NCI-H748 treated with DMSO at 0.1 percent for 48 hours (cell line): ENCODE measurements around the gene ACTL7A.
A peak's percentile ranks its signal among the peaks of the same experiment; 100 is the strongest.
"Not testable (repeated sequence)": the region's sequence is repeated elsewhere in the genome, so short reads cannot be mapped to it uniquely, and the experiment has no call there.

Experiments
- DNase-seq: peaks from one replicate; lab custom pipeline; 2025; lab: John Stamatoyannopoulos, UW

The ACTL7A gene, protein sequence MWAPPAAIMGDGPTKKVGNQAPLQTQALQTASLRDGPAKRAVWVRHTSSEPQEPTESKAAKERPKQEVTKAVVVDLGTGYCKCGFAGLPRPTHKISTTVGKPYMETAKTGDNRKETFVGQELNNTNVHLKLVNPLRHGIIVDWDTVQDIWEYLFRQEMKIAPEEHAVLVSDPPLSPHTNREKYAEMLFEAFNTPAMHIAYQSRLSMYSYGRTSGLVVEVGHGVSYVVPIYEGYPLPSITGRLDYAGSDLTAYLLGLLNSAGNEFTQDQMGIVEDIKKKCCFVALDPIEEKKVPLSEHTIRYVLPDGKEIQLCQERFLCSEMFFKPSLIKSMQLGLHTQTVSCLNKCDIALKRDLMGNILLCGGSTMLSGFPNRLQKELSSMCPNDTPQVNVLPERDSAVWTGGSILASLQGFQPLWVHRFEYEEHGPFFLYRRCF

DNA sequence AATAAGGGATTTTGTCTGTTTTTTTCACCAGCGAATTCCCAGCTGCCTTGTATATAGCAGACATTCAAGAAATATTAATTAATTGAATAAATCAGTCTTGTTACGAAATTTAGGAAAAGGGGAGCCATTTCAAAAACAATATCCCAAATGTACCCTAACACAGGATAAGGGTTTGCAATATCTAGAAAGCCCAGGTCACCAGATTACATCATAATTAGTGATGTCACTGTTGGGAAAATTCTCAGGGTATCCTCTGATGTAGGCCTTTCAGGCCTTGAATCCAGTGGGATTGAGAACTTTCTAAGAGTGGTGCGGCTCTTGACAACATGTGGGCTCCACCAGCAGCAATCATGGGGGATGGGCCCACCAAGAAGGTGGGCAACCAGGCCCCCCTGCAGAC is at the start of gene ACTL7A:
ACTL7A (plus strand) TSS at position 270 of the 400 bp plus-strand sequence; CDS start at position 327, 57 bp downstream.
- DNase-seq = no peak

DNA sequence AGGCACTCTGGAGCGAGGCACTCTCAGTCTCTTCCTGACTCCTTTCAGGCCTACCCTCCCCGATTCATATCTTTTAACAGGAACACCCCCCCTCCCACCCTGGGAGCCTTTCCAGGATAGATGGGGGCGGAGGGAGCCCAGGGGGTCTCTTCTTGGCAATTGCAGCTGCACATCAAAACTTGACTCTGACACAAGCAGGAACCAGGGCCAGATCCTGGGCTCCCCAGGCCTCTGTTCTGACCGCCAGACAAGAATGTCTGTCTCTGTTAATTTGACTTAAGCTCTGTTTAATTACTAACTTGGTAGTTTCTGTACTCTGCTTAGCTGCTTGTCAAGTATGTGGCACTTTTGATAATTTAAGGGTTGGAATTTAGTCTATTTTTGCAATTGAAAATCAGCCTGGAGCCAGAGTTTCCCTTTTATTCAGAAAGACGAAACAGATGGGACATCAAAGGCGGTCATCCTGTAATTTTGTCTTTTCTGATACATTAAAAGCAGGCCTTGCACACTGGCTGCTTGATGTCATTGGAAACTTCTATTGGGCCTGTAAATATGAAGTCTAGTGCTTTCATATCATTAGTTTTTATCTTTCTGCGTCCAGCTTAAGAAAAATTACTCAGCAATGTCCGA is 49.6 kb upstream of the ACTL7A start:
- peak; percentile 82 for DNase-seq

DNA sequence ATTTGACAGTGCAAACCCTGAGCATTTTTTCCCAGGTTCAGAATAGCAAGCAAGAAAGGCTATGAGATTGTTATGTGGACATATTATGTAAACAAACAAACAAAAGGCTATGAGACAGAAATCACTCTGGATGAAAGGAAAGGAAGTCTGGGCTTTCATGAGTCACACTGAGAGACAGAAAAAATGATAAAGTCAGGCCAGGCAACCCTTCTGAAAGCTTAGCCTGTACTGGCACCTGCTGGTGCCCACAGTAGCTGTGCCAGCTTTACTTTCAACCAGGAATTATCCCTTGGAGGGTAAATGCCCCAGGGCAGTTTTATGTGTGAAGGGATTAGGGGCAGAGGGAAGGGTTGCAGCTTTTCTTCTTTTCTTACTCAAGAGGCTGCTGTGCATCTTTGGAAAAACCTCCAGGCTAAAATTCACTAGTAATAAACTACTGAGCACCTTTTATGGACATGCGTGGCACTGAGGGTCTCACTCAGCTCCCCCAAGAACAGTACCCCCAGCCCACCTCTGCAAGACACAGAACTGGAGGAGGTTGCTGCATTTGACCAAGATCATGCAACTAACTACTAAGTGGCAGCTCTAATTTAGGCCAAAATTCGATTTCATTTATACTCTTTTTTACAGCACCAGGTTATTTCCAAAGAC is 48.0 kb upstream of the ACTL7A start:
- peak; percentile 35 for DNase-seq

DNA sequence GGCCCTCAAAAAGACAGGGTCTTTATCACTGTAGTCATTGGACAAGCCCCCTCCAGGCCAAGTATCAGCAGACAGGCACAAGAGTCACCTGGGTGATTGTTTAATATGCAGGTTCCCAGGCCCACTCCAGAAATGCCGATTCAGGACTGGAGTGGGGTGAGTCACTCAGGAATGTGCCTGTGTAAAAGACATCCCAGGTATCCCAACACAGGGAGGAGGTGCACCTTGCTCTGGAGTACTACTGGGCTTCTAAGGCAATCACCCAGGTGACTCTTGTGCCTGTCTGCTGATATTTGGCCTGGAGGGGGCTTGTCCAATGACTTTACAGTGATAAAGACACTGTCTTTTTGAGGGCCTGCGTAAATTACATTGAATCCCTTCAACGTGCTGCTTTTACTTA is 46.9 kb upstream of the ACTL7A start:
- DNase-seq = no peak

DNA sequence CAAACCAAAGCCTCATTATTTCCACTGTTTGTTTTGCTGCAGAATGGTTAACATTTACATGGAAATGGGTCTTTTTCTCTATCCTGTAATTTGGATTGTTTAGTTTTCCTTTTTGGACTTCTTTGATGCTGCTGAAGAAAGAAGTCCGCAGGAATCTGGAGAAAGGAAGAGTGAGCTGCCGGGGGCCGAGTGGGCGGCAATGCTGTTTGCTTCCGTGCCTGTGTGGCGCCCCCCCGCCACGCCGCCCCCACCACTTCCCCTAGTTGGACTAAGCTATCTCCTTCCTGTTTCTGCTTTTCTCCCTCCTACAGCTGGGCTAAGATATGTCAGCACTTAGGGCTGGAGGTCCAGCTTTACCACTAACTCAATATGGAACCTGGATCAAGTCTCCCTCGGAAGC is 46.0 kb upstream of the ACTL7A start:
- no peak for DNase-seq

DNA sequence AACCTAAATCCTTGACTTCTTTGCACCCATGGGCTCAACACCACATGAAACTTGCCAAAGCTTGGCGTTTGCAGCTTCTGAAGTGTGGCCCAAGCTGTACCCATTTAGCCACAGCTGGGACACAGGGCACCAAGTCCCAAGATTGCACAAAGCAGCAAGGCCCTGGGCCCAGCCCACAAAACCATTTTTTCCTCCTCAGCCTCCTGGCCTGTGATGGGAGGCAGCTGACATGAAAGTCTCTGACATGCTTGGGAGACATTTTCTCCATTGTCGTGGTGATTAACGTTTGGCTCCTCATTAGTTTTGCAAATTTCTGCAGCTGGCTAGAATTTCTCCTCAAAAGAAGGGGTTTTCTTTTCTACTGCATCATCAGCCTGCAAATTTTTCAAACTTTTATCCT is 38.2 kb upstream of the ACTL7A start:
- no peak for DNase-seq

DNA sequence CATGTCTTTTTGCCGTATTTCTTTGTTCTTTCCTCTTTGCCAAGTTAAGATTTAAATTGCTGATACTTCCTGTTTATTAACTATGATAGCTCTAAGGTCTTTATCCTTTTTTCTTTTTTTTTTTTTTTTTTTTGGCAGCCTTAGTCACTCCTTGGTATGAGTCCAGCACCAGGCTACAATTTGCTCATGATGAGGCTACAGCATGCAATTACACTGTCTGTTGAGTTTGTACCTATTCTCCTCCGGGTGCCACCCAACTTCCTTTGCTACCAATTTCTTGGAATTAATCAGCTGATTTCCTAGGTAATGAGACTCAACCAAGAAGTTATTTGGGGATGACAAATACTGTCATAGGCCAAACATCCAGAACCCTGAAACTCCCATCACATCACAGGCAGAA is 31.8 kb upstream of the ACTL7A start:
- DNase-seq = no peak

DNA sequence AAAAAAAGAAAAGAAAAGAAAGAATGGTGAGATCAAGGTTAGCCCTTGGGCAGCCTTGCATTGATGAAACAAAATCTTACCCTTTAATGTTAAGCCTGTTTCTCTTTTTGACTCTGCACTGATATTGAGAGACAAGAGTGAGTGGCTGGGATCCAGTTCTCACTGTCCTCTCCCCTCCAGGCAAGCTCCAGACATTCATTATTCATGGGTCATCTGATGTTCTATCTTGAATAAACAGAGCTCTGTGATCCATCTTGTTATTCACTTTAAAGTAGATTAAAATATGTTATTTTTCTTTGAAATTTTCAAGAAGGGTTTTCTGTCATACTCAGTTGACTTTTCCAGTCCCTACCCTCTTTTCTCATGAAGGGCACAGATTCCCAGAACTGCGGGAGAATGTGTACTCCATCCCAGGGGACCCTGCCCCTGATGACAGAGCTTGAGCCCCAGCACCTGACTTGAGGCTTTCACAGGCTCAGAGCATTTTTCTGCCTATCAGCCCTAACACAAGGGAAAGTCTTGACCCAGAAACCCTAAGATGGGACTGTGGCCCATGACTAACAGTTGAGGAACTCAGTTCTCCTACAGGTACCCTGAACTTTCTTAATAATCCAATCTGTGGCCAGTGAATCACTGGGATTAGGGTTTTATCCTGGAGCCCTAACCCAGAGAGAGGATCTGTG is 30.4 kb upstream of the ACTL7A start:
- DNase-seq = no peak

DNA sequence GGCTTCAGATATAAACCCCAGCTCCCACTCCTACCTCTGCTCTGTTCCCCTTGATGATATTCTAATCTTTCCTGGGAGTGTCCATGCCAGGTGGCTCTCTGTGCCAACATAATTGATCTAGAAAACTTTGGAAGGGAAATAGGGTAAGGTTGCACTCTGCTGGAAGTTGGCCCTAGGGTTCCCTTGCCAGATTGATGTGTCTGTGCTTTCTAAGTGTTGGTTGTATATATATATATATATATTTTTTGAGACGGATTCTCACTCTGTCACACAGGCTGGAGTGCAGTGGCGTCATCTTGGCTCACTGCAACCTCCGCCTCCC is 29.9 kb upstream of the ACTL7A start:
- no peak for DNase-seq

DNA sequence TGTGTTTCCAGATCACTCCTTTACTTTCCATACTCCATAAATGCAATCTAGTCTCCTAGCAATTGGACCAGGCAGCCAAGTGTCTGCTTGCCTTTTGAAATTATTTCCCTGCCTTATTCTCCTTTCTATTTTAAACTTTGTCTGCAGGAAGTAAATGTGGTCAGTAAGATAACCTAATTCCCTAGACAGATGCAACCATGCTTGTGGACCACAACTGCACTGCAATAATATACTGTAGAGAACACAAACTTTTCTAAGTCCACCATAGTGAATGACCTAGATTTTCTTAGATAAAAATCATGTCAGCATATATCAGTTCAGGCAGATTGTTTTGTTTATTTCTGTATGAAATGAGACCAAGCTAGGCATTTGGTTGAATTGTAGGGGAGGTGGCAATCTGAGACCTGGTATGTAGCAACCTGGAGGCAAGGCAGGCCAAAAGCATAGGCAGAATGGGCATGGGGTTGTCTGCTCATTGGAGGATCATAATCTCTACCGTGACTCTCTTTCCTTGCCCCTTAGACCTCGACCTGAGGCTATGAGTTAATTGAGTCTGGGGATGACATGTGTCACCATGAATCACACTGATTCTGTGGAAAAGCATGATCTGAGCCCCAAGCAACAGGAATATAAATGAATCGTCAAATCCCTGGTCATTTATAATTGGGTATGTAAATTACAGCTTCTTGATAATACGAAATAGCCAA is 27.0 kb upstream of the ACTL7A start:
- no peak for DNase-seq

DNA sequence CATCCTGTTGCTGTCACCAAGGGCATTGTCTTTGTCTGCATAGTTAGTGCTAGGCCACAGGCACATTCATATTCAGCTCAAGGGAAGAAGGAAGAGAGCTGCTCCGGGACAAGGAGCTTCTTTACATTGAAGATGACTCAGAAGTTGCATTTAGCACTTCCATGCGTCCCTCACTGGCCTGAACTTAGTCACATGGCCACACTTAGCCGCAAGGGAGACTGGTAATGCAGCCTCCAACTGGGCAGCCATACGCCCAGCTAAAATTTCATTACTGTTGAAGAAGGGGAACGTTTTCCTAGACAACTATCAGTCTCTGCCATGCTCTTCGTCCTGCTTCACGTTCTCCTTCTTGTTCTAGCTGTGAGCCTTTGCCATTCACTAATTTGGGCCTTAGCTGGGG is 26.2 kb upstream of the ACTL7A start:
- DNase-seq = no peak

DNA sequence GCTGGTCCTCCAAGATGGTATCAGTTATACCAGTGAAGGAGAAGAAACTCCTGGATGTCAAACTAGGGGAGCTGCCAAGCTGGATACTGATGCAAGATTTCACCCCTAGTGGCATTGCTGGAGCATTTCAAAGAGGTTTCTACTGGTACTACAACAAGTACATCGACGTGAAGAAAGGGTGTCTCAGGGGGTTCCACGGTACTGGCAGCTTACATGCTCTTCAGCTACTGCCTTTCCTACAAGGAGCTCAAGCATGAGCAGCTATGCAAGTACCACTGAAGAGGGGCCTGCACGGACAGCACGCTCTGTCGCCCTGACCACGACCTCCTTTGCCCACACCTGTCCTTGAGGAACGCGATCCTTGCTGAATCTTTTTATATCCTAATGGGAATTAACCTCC is 25.7 kb upstream of the ACTL7A start:
- DNase-seq = no peak

DNA sequence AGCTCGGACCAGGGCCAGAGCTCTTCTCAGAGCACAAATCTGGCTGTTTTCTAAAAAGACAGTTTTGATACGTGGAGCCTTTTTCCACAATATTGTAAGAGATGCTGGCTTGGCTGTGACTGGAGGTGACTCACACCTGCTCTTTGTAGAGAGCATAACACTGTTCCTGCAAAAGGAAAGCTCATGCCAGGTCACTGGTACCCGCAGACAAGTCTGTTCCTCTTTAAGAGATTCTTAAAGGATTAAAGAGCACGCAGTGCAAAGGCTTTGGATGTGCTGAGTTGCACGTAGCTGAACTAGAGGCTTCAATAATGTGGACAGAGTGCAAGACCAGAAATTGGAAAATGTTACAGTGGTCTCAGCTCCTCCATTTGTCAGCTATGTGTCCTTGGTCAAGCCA is 25.3 kb upstream of the ACTL7A start:
- no peak for DNase-seq

DNA sequence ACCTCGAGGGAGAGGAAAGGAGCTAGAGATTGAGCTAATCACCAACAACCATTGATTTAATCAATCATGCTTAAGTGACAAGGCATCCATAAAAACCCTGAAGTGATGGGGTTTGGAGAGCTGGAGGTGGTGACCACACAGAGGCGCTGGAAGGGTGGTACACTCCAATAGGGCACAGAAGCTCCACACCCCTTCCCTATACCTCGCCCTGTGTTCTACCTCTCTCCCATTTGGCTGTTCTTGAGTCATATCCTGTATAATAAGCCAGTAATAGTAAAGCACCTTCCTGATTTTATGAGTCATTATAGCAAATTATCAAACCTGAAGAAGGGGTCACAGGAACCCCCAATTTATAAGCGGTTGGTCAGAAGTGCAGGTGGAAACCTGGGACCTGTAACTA is 24.5 kb upstream of the ACTL7A start:
- DNase-seq = no peak

DNA sequence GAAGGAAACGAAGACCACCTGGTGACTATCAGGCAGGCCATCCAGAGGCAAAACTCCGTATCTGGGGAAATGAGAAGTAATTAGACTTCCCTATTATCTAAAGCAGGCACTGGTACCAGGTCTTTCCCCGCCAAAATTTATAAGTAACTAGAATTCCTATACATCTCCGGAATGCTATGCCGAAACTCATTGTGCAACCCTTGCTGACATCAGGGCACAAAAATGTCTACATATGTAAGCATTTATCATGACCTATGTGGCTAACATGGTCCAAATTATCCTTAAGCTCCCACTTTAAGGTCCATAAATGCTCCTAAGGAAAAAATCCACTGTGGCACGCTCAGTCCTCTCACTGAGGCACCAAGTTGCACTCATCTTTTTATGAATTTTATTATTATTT is 24.0 kb upstream of the ACTL7A start:
- no peak for DNase-seq

DNA sequence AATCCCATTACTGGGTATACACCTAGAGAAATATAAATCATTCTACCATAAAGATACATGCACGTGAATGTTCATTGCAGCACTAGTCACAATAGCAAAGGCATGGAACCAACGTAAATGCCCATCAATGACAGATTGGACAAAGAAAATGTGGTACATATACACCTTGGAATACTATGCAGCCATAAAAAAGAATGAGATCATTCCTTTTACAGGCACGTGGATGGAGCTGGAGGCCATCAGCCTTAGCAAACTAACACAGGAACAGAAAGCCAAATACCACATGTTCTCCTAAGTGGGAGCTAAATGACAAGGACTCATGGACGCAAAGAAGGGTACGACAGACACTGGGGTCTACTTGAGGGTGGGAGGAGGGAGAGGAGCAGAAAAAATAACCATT is 22.5 kb upstream of the ACTL7A start:
- not testable (repeated sequence) for DNase-seq

DNA sequence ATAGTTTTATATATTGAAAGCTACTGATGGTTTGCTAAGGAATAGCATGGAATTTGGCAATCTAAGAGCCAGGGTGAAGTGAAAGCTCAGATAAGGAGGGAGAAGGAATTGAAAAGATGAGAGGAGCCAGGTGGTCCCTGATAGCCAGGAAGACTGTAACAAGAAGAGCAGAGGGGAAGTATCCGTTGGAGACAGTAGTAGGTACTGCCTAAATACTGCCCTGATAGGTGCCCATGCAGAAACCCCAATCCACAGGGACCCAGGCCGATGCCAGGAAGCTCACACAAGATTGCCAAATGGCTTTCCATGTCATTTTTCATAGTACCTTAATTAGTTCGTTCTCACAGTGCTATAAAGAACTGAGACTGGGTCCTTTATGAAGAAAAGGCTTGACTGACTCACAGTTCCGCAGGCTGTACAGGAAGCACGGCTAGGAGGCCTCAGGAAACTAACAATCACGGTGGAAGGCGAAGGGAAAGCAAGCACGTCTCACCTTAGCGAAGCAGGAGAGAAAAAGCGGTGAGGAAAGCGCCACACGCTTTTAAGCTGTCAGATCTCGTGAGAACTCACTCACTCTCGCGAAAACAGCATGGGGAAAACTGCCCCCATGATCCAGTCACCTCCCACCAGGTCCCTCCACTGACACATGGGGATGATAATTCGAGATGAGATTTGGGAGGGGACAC is 19.3 kb upstream of the ACTL7A start:
- no peak for DNase-seq

DNA sequence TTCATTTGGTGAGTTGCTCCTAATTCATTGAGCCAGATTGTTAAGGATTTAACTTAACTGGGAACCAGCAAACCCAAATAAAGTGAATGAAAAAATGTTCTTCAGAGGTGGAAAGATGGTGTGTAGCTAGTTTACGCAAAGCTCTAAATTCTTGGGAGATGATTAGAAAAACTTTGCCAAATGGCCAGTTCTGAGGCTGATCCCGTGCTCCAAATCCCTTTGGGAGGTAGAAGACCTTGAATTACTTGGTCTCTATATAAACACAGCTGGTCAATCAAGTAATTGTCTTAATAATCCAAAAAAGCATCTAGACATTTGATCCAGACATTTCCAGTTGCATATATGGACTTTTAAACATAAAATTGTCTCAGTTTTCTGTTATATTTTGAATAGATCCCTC is 17.7 kb upstream of the ACTL7A start:
- peak; percentile 89 for DNase-seq

DNA sequence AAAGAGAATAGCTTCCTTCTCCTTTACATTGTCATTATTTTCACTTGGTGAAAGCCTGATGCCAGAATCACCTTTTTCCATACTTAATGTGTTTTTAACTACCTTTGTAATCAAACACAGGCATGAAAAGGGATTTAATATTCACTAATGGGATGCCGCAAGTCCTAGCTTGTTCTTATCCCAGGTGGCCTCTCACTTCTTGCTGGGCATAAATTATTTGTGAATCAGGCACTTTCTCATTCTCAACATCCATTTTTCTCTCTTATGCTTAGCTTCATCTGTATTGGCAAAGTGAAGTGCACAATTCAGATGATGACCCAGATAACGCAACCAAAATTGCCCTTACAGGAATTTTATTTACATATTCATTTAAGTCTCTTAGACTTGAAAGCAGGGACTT is 17.2 kb upstream of the ACTL7A start:
- DNase-seq = peak; percentile 94

DNA sequence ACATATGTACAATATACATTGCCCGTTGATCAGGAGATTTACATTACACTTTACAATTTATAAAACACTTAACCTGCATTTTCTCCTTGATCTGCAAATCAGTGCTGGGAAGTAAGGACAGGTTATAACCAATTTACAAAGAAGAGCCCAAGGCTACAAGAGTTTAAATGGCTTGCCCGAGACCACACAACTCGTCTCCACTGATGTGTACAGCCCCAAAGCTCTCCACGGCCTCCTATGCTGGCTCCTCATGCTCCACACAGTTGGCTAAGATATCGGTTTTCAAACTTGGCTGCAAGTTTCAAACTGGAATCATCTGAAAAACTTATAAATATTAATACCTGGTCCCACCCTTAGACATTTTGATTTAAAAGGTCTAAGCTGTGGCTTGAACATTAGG is 16.6 kb upstream of the ACTL7A start:
- DNase-seq = no peak

DNA sequence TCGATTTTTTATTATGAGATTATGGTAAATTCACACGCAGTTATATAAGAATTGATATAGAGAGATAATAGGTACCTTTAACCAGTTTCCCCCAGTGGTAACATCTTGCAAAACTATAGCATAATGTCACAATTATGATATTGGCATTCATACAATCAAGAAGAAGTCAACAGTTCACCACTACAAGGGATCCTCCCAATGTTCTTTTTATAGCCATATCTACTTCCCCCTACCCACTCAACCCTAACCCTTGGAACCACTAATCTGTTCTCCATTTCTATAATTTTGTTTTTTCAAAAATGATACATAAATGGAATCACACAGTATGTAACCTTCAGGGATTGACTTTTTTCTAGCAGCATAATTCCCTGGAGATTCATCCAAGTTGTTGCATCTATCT is 16.1 kb upstream of the ACTL7A start:
- DNase-seq = no peak

DNA sequence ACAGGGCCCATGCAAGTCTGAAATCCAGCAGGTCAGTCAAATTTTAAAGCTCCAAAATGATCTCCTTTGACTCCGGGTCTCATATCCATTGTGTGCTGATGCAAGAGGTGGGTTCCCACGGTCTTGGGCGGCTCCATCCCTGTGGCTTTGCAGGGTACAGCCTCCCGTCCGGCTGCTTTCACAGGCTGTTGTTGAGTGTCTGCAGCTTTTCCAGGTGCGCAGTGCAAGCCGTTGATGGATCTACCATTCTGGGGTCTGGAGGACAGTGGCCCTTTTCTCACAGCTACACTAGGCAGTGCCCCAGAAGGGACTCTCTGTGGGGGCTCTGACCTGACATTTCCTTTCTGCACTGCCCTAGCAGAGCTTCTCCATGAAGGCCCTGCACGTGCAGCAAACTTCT is 13.8 kb upstream of the ACTL7A start:
- DNase-seq = peak; percentile 61
